ENCODE data around the gene FBXL12. TPM values are rescaled to one million over a fixed set of nuclear protein-coding genes. Genes with fewer than 3 reads are reported as not detected.
"Not testable (repeated sequence)": the region's sequence is repeated elsewhere in the genome, so short reads cannot be mapped to it uniquely, and the experiment has no call there.

The FBXL12 gene
- total RNA-seq, 2 donors from 2014 or later: 23.6 to 27.2 TPM

DNA sequence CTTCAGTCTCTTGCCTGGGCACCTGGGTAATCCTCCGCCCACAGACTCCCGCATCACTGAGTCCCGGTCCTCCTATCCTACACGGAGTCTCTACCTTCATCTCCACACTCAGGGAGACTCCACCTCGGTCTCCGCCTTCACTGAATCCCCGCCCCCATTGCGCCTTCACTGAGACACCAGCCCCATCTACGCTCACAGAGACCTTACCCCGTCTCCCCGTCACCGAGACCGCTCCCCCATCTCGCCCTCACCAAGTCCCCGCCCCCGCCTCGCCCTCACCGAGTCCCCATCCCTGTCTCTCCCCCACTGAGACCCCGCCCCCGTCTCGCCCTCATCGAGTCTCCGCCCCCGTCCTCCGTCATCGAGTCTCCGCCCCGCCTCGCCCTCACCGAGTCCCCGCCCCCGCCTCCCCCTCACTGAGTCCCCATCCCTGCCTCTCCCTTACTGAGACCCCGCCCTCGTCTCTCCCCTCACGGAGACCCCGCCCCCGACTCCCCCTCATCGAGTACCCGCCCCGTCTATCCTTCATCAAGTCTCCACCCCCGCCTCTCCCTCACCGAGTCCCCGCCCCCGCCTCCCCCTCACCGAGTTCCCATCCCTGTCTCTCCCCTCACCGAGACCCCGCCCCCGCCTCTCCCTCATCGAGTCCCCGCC is 27.2 kb downstream of the FBXL12 start:
- Mint-ChIP-seq H3K4me3 (peak overlapping the region; percentile 86), H3K4me1 (peaks cover 17% of the 10 kb centered on the region), H3K9me3 (no peaks in the 10 kb centered on the region)

GRCh38 chr19:9791073-9791367 is 27.9 kb downstream of the FBXL12 start:
- not testable (repeated sequence) for H3K36me3 Mint-ChIP-seq (ENCODE audit: low read depth); ATAC-seq (replicated peaks); H3K27me3 Mint-ChIP-seq; H3K9me3 Mint-ChIP-seq
- Mint-ChIP-seq H3K27ac (peak overlapping the region; percentile 89), H3K4me1 (peaks cover 13% of the 10 kb centered on the region), H3K4me3 (peak overlapping the region; percentile 86)

More for the DNA sequence above, 27.2 kb downstream of the FBXL12 start:
- Mint-ChIP-seq H3K36me3 (ENCODE audit: low read depth) (no peaks in the 10 kb centered on the region), H3K27ac (peak overlapping the region; percentile 89), H3K27me3 (no peaks in the 10 kb centered on the region)
- ATAC-seq (replicated peaks): peak; percentile 73

DNA sequence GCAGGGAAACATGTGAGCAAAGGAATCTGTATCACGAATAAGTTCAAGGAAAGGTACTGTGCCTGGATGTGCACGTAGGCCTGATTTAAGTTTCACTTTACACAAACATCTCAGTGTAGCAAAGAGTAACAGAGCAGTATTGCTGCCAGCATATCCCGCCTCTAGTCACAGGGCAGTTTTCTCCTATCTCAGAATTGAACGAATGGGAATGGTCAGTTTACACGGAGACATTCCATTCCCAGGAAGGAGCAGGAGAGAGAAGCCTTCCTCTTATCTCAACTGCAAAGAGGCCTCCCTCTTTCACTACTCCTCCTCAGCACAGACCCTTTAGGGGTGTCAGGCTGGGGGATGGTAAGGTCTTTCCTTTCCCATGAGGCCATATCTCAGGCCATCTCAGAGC is 29.3 kb downstream of the FBXL12 start:
- H3K4me3 Mint-ChIP-seq; ATAC-seq (replicated peaks); H3K27ac Mint-ChIP-seq; H3K27me3 Mint-ChIP-seq; H3K9me3 Mint-ChIP-seq; H3K36me3 Mint-ChIP-seq (ENCODE audit: low read depth): not testable (repeated sequence)
- peaks cover 19% of the 10 kb centered on the region for H3K4me1 Mint-ChIP-seq

DNA sequence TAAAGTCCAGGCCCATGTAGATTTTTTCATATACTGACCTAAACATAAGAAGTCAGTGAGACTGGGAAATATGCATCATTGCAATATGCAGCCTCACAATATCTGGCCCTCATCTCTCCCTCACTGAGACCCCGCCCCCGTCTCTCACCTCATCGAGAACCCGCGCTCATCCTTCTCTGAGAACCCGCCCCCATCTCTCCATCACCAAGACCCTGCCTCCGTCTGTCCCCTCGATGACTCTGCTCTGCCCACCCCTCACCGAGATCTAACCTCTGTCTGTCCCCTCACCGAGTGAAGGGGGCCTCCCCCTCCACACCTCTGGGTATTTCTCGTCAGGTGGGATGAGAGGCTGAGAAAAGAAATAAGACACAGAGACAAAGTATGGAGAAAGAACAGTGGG is 29.8 kb downstream of the FBXL12 start:
- H3K4me3 Mint-ChIP-seq: no peak overlapping the region
- no peak for ATAC-seq (replicated peaks)
- no peak overlapping the region for H3K27ac Mint-ChIP-seq
- no peaks in the 10 kb centered on the region for H3K9me3 Mint-ChIP-seq
- H3K36me3 Mint-ChIP-seq (ENCODE audit: low read depth): no peaks in the 10 kb centered on the region
- peaks cover 22% of the 10 kb centered on the region for H3K4me1 Mint-ChIP-seq
- no peaks in the 10 kb centered on the region for H3K27me3 Mint-ChIP-seq

DNA sequence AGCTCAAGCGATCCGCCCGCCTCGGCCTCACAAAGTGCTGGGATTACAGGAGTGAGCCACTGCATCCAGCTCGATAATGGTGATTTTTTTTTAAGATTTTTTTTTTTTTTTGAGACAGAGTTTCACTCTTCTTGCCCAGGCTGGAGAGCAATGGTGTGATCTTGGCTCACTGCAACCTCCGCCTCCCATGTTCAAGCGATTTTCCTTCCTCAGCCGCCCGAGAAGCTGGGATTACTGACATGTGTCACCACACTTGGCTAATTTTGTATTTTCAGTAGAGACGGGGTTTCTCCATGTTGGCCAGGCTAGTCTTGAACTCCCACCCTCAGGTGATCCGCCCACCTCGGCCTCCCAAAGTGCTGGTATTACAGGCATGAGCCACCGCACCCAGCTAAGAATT is 30.3 kb downstream of the FBXL12 start:
- not testable (repeated sequence) for H3K36me3 Mint-ChIP-seq (ENCODE audit: low read depth); H3K4me3 Mint-ChIP-seq; H3K9me3 Mint-ChIP-seq; H3K27me3 Mint-ChIP-seq; H3K27ac Mint-ChIP-seq; ATAC-seq (replicated peaks)
- H3K4me1 Mint-ChIP-seq: peaks cover 25% of the 10 kb centered on the region

DNA sequence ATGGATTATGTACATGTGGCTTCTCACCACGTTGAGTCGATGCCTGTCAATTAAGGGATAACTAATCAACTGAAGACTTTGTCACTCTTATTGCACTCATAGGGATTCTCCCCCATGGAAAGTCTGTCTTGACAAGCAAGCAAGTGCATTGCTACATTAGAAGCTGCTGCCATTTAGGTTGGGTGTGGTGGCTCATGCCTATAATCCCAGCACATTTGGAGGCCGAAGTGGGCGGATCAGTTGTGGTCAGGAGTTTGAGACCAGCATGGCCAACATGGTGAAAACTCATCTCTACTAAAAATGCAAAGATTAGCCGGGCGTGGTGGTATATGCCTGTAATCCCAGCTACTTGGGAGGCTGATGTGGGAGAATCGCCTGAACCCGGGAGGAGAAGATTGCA is 32.1 kb downstream of the FBXL12 start:
- Mint-ChIP-seq H3K27ac (no peak overlapping the region), H3K4me1 (peaks cover 25% of the 10 kb centered on the region)

DNA sequence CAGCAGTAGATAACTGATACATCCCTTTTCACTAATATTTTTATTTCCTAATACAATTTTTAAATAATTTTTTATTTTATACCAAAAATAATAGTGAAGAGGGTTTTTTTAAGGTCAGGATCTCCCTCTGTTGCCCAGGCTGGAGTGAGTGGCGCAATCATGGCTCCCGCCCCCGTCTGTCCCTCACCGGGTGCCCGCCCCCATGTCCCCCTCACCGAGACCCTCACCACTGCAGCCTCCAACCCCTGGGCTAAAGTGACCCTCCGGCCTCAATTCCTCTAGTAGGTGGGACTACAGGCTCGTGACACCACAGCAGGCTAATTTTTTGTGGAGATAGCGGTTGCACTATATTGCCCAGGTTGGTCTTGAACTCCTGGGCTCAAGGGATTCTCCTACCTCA is 32.5 kb downstream of the FBXL12 start:
- H3K36me3 Mint-ChIP-seq (ENCODE audit: low read depth): no peaks in the 10 kb centered on the region
- peak overlapping the region; percentile 93 for H3K4me3 Mint-ChIP-seq
- ATAC-seq (replicated peaks): no peak
- no peaks in the 10 kb centered on the region for H3K27me3 Mint-ChIP-seq
- no peaks in the 10 kb centered on the region for H3K9me3 Mint-ChIP-seq
- peak overlapping the region; percentile 96 for H3K27ac Mint-ChIP-seq
- H3K4me1 Mint-ChIP-seq: peaks cover 22% of the 10 kb centered on the region

More for the DNA sequence above, 32.1 kb downstream of the FBXL12 start:
- Mint-ChIP-seq H3K4me3 (peak overlapping the region; percentile 93), H3K9me3 (no peaks in the 10 kb centered on the region), H3K36me3 (ENCODE audit: low read depth) (no peaks in the 10 kb centered on the region), H3K27me3 (no peaks in the 10 kb centered on the region)
- ATAC-seq (replicated peaks): no peak

DNA sequence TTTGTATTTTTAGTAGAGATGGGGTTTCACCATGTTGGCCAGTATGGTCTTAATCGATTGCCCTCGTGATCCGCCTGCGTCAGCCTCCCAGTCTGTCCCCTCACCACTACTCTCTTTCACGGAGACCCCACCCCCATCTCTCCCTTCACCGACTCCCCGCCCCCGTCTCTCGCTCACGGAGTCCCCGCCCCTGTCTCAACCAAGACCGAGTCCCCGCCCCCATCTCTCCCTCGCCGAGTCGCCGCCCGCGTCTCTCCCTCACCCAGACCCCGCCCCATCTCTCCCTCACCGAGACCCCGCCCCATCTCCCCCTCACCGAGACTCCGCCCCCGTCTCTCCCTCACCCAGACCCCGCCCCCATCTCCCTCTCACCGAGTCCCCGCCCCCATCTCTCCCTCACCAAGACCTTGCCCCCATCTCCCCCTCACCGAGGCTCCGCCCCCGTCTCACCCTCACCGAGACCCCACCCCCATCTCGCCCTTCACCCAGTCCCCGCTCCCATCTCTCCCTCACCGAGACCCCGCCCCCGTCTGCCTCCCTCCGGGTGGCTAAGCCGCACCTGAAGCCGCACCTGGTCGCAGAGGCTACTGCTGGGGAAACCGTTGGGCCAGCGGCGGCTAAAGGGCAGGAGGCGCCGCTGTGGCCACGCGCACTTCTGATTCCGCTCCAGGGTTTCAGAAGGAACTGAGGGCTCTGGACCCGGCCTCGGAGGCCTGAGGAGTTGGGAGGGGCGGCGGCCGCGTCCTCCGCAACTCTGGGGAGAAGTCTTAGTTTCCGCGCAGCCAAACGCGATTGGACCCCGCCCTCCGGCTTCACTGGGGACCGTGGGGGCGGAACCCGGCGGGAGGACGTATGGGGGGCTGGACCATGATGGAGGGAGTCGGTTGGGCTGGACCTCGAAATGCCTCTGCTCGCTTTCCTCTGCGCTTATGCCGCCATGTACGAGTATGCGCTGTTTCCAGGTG is 33.2 kb downstream of the FBXL12 start:
- Mint-ChIP-seq H3K27ac (peak overlapping the region; percentile 96), H3K36me3 (ENCODE audit: low read depth) (no peaks in the 10 kb centered on the region), H3K27me3 (no peaks in the 10 kb centered on the region), H3K4me3 (peak overlapping the region; percentile 93), H3K9me3 (no peaks in the 10 kb centered on the region), H3K4me1 (peaks cover 20% of the 10 kb centered on the region)
- peak; percentile 88 for ATAC-seq (replicated peaks)

GRCh38 chr19:9784163-9784496 is 34.7 kb downstream of the FBXL12 start:
- not testable (repeated sequence) for H3K27me3 Mint-ChIP-seq; H3K36me3 Mint-ChIP-seq (ENCODE audit: low read depth); H3K27ac Mint-ChIP-seq; H3K9me3 Mint-ChIP-seq; ATAC-seq (replicated peaks)
- H3K4me1 Mint-ChIP-seq: peaks cover 16% of the 10 kb centered on the region
- H3K4me3 Mint-ChIP-seq: peak overlapping the region; percentile 93

DNA sequence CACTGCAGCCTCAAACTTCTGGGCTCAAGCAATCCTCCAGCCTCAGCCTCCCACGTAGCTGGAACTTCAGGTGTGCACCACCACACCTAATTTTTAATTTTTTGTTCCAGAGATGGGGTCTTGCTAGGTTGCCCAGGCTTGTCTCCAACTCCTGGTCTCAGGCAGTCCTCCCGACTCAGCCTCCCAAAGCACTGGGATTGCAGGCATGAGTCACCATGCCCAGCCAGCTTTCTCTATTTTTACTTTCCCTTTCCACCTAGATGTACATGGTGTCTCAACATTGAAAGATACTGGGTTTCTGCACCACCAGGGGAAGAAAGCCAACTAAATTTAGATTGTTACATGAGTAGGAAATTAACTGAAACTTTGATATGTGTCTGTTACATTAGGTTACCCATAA is 36.5 kb downstream of the FBXL12 start:
- H3K36me3 Mint-ChIP-seq (ENCODE audit: low read depth): no peaks in the 10 kb centered on the region
- no peaks in the 10 kb centered on the region for H3K27me3 Mint-ChIP-seq
- no peak overlapping the region for H3K4me3 Mint-ChIP-seq
- peaks cover 16% of the 10 kb centered on the region for H3K4me1 Mint-ChIP-seq
- ATAC-seq (replicated peaks): no peak
- H3K27ac Mint-ChIP-seq: no peak overlapping the region
- H3K9me3 Mint-ChIP-seq: no peaks in the 10 kb centered on the region

- Mint-ChIP-seq H3K4me1 (no peaks in the 10 kb centered on the region), H3K36me3 (ENCODE audit: low read depth) (peaks cover 11% of the 10 kb centered on the region), H3K27ac (peak within 1 kb of the TSS; percentile 97), H3K4me3 (peak within 1 kb of the TSS; percentile 95), H3K27me3 (no peaks in the 10 kb centered on the region), H3K9me3 (peaks cover 10% of the 10 kb centered on the region)
- peak; percentile 99 for ATAC-seq (replicated peaks)
Observed at GRCh38 chr19:9768175-9769112, 50.4 kb downstream of the FBXL12 start, which contains the start of gene ZNF846. ZNF846 (minus strand) TSS chr19:9768738; CDS start chr19:9764950, 3,788 bp downstream.

Other genes starting within 250 kb of the FBXL12 start
- gene ZNF121, start 234.6 kb downstream of the FBXL12 start, total RNA-seq: 10 to 100 TPM; 62.7 to 68.8 TPM
- 10 to 100 TPM; 26.1 to 32.2 TPM for gene ZNF561, start 197.8 kb downstream of the FBXL12 start, total RNA-seq
- gene ZNF562, start 144.0 kb downstream of the FBXL12 start, total RNA-seq: 10 to 100 TPM; 39.3 to 53.2 TPM
- gene ZNF846, start 50.3 kb downstream of the FBXL12 start, total RNA-seq: 1 to 10 TPM; 3.8 to 8.4 TPM
- gene UBL5, start 8.8 kb upstream of the FBXL12 start, total RNA-seq: 100 to 1,000 TPM; 247 to 395 TPM
- gene PIN1, start 16.2 kb upstream of the FBXL12 start, total RNA-seq: 10 to 100 TPM; 62.0 to 93.1 TPM
- 1 to 10 TPM; 1.6 to 7.4 TPM for gene OLFM2, start 117.4 kb upstream of the FBXL12 start, total RNA-seq
- 10 to 100 TPM in 1 of 2 donors, 1 to 10 TPM in 1; 6.1 to 32.1 TPM for gene COL5A3, start 191.4 kb upstream of the FBXL12 start, total RNA-seq
- gene RDH8, start 194.4 kb upstream of the FBXL12 start, total RNA-seq: under 1 TPM in 1 of 2 donors, not detected in 1; 0.26 TPM